Mucosa of descending colon (tissue), 3 donors: ENCODE data around the gene CASZ1. TPM values are rescaled to one million over a fixed set of nuclear protein-coding genes. Genes with fewer than 3 reads are reported as not detected.

Experiments
- ATAC-seq: fragments of 200-7000 bp; cut with Tn5 transposase; one replicate; pipeline ENCODE4 v1.9.1; 2020; ENCODE audit warnings: mild to moderate bottlenecking, moderate library complexity
- DNase-seq, 3 donors: peaks; one replicate each; pipeline ENCODE4 v3.0.0-alpha.2; 2020
- H3K36me3 ChIP-seq: fragments of 200-600 bp; one replicate; pipeline ENCODE4 v1.8.0; 2021; ENCODE audit warnings: low read depth, mild to moderate bottlenecking
- H3K4me1 ChIP-seq: fragments of 200-600 bp; one replicate; pipeline ENCODE4 v1.8.0; 2021; ENCODE audit warnings: low read depth, mild to moderate bottlenecking
- H3K4me3 ChIP-seq: fragments of 200-600 bp; one replicate; pipeline ENCODE4 v1.8.0; 2021; ENCODE audit warnings: mild to moderate bottlenecking
- H3K9me3 ChIP-seq: fragments of 200-600 bp; one replicate; pipeline ENCODE4 v1.8.0; 2021; ENCODE audit warnings: mild to moderate bottlenecking
- CTCF ChIP-seq: fragments of 200-600 bp; IDR thresholded peaks from one replicate; pipeline ENCODE4 v1.8.0; 2022; ENCODE audit warnings: antibody characterized with exemption, mild to moderate bottlenecking
- intact Hi-C, 2 donors: fragments of 100-400 bp; cut with DNase I in 1 of 2; cut with micrococcal nuclease in 1 of 2; formaldehyde crosslinking; loops; one replicate each; pipeline versions ENCODE4 v1.11.0 to v1.11.1; 2022; cut with DNase I, micrococcal nuclease
- total RNA-seq, 3 donors: library from RNA; stranded (reverse); fragmentation: NEBNext Ultra II Directional in 2 of 3; extraction: Animal tissue kit (Norgen Biotek cat#: 25700) in 2 of 3; gene quantifications; one replicate each; pipeline versions ENCODE4 v1.2.1 to v1.2.4, GENCODE V29; 2021 to 2023
- donor health status: DM: no; HTN: no; CAD: no; lungs with moderate emphysema.
- donor health status: DM: no; HTN: no; CAD: no.
- donor health status: DM: no; HTN: yes; CAD: no.

CASZ1 gene
- total RNA-seq, 3 donors from 2014 or later: 66.5 to 110 (median 84.5) TPM

- intact Hi-C loops: no loop called here
- Histone ChIP-seq H3K9me3 (no peaks in the 10 kb centered on the region), H3K4me3 (no peak overlapping the region), H3K36me3 (no peaks in the 10 kb centered on the region), H3K4me1 (no peaks in the 10 kb centered on the region)
- ATAC-seq (no peak), DNase-seq (no peak)
- TF ChIP-seq CTCF: no peak
Observed at GRCh38 chr1:10629091-10629815, 167.2 kb downstream of the CASZ1 start.

- no peak for TF ChIP-seq CTCF
- H3K4me1 ChIP-seq: no peaks in the 10 kb centered on the region
- H3K9me3 ChIP-seq: no peaks in the 10 kb centered on the region
- H3K4me3 ChIP-seq: no peak overlapping the region
- no peak for ATAC-seq
- H3K36me3 ChIP-seq: no peaks in the 10 kb centered on the region
- DNase-seq: no peak
- intact Hi-C loops: no loop called here
Observed at GRCh38 chr1:10628685-10629084, 167.8 kb downstream of the CASZ1 start.

GRCh38 chr1:10626791-10627410 is 169.5 kb downstream of the CASZ1 start:
- no peaks in the 10 kb centered on the region for H3K36me3 ChIP-seq
- no peak for TF ChIP-seq CTCF
- no peaks in the 10 kb centered on the region for H3K4me1 ChIP-seq
- H3K9me3 ChIP-seq: no peaks in the 10 kb centered on the region
- H3K4me3 ChIP-seq: no peak overlapping the region
- ATAC-seq (no peak), DNase-seq (no peak)
- intact Hi-C loops: no loop called here

GRCh38 chr1:10626131-10626731 is 170.2 kb downstream of the CASZ1 start:
- no peak for DNase-seq

GRCh38 chr1:10625554-10625953 is 170.9 kb downstream of the CASZ1 start:
- H3K4me1 ChIP-seq: no peaks in the 10 kb centered on the region
- DNase-seq: no peak
- no peaks in the 10 kb centered on the region for H3K36me3 ChIP-seq
- no peak overlapping the region for H3K4me3 ChIP-seq
- no peak for TF ChIP-seq CTCF
- H3K9me3 ChIP-seq: no peaks in the 10 kb centered on the region
- no peak for ATAC-seq
- intact Hi-C loops: no loop called here

More at GRCh38 chr1:10626131-10626731, 170.2 kb downstream of the CASZ1 start:
- Histone ChIP-seq H3K9me3 (no peaks in the 10 kb centered on the region), H3K4me1 (no peaks in the 10 kb centered on the region), H3K4me3 (no peak overlapping the region), H3K36me3 (no peaks in the 10 kb centered on the region)
- no peak for TF ChIP-seq CTCF
- intact Hi-C loops: no loop called here
- no peak for ATAC-seq
